SK-N-MC (cell line): Measurements from ENCODE around the gene POT1.

Source experiments
- EZH2 ChIP-seq: fragments of 200-600 bp; sonication (generic); IDR thresholded peaks from one replicate; pipeline ENCODE4 v1.6.1; 2017; ENCODE audit warnings: antibody characterized with exemption
- FOXP2 ChIP-seq: optimal IDR thresholded peaks from 2 replicates; pipeline ENCODE3; 2011; ENCODE audit warnings: mild to moderate bottlenecking, moderate library complexity; ENCODE audit not compliant: insufficient read depth; ENCODE audit errors: extremely low read length, control extremely low read depth
- POLR2AphosphoS5 ChIP-seq: IDR thresholded peaks from 2 replicates; pipeline ENCODE4 v1.6.1; 2012; ENCODE audit warnings: mild to moderate bottlenecking, low read depth, low read length, borderline replicate concordance

DNA sequence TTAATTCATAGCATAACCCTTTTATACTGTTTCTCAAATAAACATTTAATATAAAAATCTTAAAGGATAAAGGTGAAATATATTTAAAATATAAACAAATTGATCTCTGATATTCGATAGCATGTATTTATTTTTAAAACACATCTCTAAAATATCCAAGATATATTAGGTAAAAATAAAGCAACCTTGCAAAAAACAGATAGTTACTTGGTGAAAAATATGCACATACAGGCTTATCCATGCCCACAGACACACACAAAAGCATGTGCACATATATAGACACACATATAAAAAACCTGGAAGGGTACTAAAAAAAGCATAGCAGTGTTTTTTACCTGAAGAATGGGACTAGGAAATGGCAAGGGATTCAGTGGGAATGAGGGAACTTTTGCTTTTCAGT, 19.8 kb downstream of the POT1 start:
- TF ChIP-seq POLR2AphosphoS5 (no peak), EZH2 (no peak), FOXP2 (no peak)
